Measurements from ENCODE around the gene AMPD3. TPM values are rescaled to one million over a fixed set of nuclear protein-coding genes. Genes with fewer than 3 reads are reported as not detected.

Gene AMPD3
- total and polyA plus RNA-seq, 2 of the 13 experiments (the other 11 are each of a cell fraction or from before 2014, with no cell fraction given): 0.33 to 2.3 TPM

- no peak overlapping the region for H3K27ac ChIP-seq (ENCODE audit: extremely low read length, insufficient read depth, low read length)
- H3K4me3 ChIP-seq (replicated peaks in 1 of 3; ENCODE audit: insufficient read depth in 1 of 3, low read depth in 2 of 3, low read length in 3 of 3): no peak overlapping the region
- H3K79me2 ChIP-seq (ENCODE audit: insufficient read depth, low read length): no peaks in the 10 kb centered on the region
- in situ Hi-C loops (cut with HindIII; ENCODE audit: extremely low pct_ligation_motif_present, low pct_unique_long_range_greater_than_20kb): no loop called here
- H3K4me1 ChIP-seq (ENCODE audit: insufficient read depth, low read length): peaks cover 8% of the 10 kb centered on the region
- no peaks in the 10 kb centered on the region for H3K9me3 ChIP-seq (ENCODE audit: low read length)
- WGBS (ENCODE audit: low lambda C conversion rate): 27% methylated on average over 5 of the region's 6 CpGs
- BruUV-seq (replicated peaks): no TSS peak
- TF ChIP-seq SP5 (CRISPR knock-in tag; IDR thresholded peaks at IDR 0.05; ENCODE audit: borderline replicate concordance, low read depth) (no peak), ZNF574 (CRISPR knock-in tag; IDR thresholded peaks at IDR 0.05) (no peak), THAP11 (CRISPR knock-in tag; IDR thresholded peaks at IDR 0.05) (no peak), ZKSCAN1 (IDR thresholded peaks at IDR 0.05; ENCODE audit: low read length) (no peak), IRF1 (CRISPR knock-in tag; IDR thresholded peaks at IDR 0.05; ENCODE audit: low read depth) (no peak), STAG1 (CRISPR knock-in tag; IDR thresholded peaks at IDR 0.05) (peak; percentile 64), CTCF (CRISPR knock-in tag; IDR thresholded peaks at IDR 0.05) (peak; percentile 66), TEAD2 (CRISPR knock-in tag; IDR thresholded peaks at IDR 0.05) (no peak), ZBTB33 (CRISPR knock-in tag; IDR thresholded peaks at IDR 0.05) (0 out of 2 replicates have a peak, but pooled peaks have one; percentile 17), RAD21 (CRISPR knock-in tag; IDR thresholded peaks at IDR 0.05) (peak; percentile 31), SMC3 (IDR thresholded peaks at IDR 0.05; ENCODE audit: low read length) (peak; percentile 60; the same call in 1 of the 2 replicates)
- H3K27me3 ChIP-seq (ENCODE audit: control insufficient read depth in 1 of 2, insufficient read depth in 2 of 2, low read length in 2 of 2): no peaks in the 10 kb centered on the region; a peak in 1 of 5 replicates
- intact Hi-C loops (cut with micrococcal nuclease; ENCODE audit: unreplicated experiment): no loop called here
- H3K36me3 ChIP-seq (replicated peaks in 1 of 2; ENCODE audit: control insufficient read depth in 1 of 2, insufficient read depth in 2 of 2, low read length in 2 of 2): no peaks in the 10 kb centered on the region
- no peaks in the 10 kb centered on the region for H4K20me1 ChIP-seq (ENCODE audit: insufficient read depth, low read length)
- CTCF ChIA-PET (ENCODE audit: low intra/inter-chr PET ratio, low total read pairs): interaction anchor here (1.1 kb wide), 1 partner anchor 241 kb away, joined by 3 read pairs; no protein-coding TSS in a partner anchor
- peak; percentile 28 for DNase-seq (ENCODE audit: low spot score)
- POLR2A ChIA-PET: no interaction called here
- ATAC-seq: peak; percentile 72
- no peak overlapping the region for H3K4me2 ChIP-seq (ENCODE audit: low read depth, low read length)
- FAIRE-seq: no peak
- H3K9ac ChIP-seq (ENCODE audit: insufficient read depth, low read depth, low read length): no peak overlapping the region
- H2AFZ ChIP-seq (ENCODE audit: low read length): no peak overlapping the region
These were observed 41.8 kb upstream of the AMPD3 start for GRCh38 chr11:10413268-10413667.

Measured in HepG2 (cell line).